ENCODE results near the gene ZNF597. TPM values are rescaled to one million over a fixed set of nuclear protein-coding genes. Genes with fewer than 3 reads are reported as not detected.
"Not testable (repeated sequence)": the region's sequence is repeated elsewhere in the genome, so short reads cannot be mapped to it uniquely, and the experiment has no call there.

Gene ZNF597
- total and polyA plus RNA-seq, 2 experiments from 2014 or later, result 0.56 to 2.1 TPM

DNA sequence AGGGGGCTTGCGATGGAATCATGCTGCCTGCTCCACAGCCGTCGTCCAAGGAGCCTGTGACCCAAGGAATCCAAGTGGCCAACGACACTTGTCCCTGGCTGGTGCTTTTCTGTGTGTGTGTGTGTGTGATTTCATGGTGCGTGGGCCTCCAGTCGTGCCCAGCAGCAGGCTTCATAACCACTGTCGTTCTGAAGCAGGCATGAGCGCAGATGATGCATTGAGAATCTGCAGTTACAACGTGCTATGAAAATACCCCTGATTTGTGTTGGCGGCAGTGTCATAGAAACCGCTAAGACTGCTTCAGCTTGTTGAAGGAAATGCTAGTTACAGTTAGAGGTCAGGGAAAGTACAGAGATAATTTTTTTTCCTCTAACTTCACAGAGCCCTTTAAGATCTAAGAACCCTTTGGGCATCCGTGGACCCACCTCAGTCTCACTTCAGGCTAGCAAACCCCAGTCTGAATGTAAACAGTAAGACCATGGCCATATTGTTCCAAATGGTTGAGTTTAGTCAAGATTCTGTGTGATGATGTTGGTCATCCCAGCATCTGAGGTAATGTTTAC is 36.4 kb upstream of the ZNF597 start:
- no peak overlapping the region for H3K4me3 ChIP-seq
- TF ChIP-seq, protein P1, sequence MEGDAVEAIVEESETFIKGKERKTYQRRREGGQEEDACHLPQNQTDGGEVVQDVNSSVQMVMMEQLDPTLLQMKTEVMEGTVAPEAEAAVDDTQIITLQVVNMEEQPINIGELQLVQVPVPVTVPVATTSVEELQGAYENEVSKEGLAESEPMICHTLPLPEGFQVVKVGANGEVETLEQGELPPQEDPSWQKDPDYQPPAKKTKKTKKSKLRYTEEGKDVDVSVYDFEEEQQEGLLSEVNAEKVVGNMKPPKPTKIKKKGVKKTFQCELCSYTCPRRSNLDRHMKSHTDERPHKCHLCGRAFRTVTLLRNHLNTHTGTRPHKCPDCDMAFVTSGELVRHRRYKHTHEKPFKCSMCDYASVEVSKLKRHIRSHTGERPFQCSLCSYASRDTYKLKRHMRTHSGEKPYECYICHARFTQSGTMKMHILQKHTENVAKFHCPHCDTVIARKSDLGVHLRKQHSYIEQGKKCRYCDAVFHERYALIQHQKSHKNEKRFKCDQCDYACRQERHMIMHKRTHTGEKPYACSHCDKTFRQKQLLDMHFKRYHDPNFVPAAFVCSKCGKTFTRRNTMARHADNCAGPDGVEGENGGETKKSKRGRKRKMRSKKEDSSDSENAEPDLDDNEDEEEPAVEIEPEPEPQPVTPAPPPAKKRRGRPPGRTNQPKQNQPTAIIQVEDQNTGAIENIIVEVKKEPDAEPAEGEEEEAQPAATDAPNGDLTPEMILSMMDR (IDR thresholded peaks at IDR 0.05; ENCODE audit: low read depth, low read length), result no peak
- H3K27ac ChIP-seq, result no peak overlapping the region
- no peak for DNase-seq (ENCODE audit: low read depth in 1 of 2, low spot score in 1 of 2)
- H3K9me3 ChIP-seq (ENCODE audit: low read depth), result no peaks in the 10 kb centered on the region
- H3K4me1 ChIP-seq (ENCODE audit: low read depth), result peaks cover 29% of the 10 kb centered on the region
- no peaks in the 10 kb centered on the region for H3K27me3 ChIP-seq
- peaks cover 12% of the 10 kb centered on the region for H3K36me3 ChIP-seq

DNA sequence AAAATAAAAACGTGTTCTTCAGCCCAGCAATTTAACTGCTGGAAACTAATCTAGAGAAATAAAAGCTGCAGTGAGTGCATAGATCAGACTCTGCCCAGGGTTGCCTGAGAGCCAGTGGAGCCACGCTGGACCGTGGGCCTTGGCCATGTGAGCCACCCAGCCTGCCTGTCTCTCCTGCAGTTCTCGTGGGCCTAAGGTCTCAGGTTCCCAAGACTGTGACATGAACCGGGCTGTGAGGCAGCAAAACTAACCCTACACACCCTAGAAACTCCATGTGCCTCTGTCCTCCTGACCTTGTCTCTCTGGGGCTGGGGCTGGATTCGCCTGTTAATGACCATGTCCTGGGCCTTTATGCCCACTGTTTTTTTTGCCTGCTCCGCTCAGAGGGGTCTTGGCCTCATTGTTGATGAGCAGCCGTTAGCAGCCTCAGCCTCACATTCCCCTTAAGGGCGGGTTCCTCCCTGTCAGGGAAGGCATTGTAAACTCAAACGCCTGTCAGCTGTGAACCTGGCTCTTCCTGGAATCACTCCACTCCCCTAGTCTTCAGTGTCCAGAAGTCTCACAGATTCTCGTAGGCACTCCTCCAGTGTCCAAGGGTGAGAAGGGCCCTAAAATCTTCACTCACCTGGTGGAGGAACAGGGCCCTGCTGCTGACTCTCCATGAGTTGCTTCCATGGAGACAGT is 35.1 kb upstream of the ZNF597 start:
- H3K4me3 ChIP-seq, result no peak overlapping the region
- TF ChIP-seq, protein P1 (IDR thresholded peaks at IDR 0.05; ENCODE audit: low read depth, low read length), result no peak
- no peaks in the 10 kb centered on the region for H3K27me3 ChIP-seq
- H3K27ac ChIP-seq, result no peak overlapping the region
- H3K9me3 ChIP-seq (ENCODE audit: low read depth), result no peaks in the 10 kb centered on the region
- H3K4me1 ChIP-seq (ENCODE audit: low read depth), result peaks cover 40% of the 10 kb centered on the region
- DNase-seq (ENCODE audit: low read depth in 1 of 2, low spot score in 1 of 2), result no peak
- H3K36me3 ChIP-seq, result peaks cover 8% of the 10 kb centered on the region

DNA sequence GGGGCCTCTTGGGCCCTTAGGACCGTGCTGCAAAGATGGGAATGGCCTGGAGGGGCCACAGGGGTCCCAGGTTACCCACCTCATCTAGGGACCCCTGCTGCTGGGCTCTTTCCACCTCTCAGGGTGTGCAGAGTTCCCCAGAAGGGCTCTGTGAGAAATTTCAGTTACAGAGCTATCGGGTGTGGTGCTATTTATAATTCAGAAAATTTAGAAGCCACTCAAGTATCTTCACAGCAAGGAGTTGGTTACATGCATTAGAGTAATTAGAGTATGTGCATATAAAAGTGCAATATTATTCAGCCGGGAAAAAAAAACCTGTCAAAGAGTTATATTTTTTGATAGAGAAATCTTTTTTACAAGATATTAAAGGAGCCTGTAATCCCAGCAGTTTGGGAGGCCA is 33.1 kb upstream of the ZNF597 start:
- H3K4me3 ChIP-seq, result no peak overlapping the region
- H3K4me1 ChIP-seq (ENCODE audit: low read depth), result peaks cover 29% of the 10 kb centered on the region
- peaks cover 6% of the 10 kb centered on the region for H3K36me3 ChIP-seq
- DNase-seq (ENCODE audit: low read depth in 1 of 2, low spot score in 1 of 2), result no peak
- TF ChIP-seq, protein P1 (IDR thresholded peaks at IDR 0.05; ENCODE audit: low read depth, low read length), result no peak
- no peaks in the 10 kb centered on the region for H3K27me3 ChIP-seq
- H3K27ac ChIP-seq, result peak overlapping the region; percentile 60
- no peaks in the 10 kb centered on the region for H3K9me3 ChIP-seq (ENCODE audit: low read depth)

DNA sequence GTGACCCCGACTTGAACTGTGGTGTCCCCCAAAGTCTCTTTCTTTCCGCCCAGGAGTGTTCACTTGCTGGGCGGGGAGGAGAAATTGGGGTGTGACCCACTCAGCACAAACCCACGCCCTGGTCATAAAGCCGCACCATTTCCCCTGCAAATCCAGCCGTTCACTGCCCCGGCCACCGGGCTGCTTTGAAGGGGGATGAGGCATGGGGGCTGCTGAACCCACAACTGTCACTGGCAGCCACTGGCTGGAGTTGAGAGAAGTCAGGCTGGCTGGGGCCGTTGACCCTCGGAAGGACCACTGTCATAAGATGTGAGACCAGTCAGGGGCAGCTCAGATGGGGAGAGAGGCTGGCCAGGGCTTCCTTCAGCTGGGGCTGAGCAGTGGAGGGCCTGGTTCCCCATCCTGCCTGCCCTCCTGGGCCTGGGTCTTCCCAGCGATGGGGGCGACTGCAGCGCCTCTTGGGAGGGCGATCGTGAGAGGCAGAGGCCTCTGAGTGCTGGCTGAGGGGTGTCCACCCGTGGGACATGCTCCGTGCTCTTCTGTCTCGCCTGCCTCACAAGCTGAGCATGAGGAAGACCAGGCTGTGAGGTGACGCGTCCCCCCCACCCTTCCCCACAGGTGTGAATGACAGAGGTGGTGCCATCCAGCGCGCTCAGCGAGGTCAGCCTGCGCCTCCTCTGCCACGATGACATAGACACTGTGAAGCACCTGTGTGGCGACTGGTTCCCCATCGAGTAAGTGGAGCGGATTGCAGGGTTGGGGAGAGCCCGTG is 32.5 kb upstream of the ZNF597 start:
- Histone ChIP-seq H3K27ac (peak overlapping the region; percentile 60), H3K27me3 (no peaks in the 10 kb centered on the region), H3K36me3 (peaks cover 6% of the 10 kb centered on the region), H3K9me3 (ENCODE audit: low read depth) (no peaks in the 10 kb centered on the region), H3K4me1 (ENCODE audit: low read depth) (peaks cover 24% of the 10 kb centered on the region), H3K4me3 (no peak overlapping the region)
- no peak for DNase-seq (ENCODE audit: low read depth in 1 of 2, low spot score in 1 of 2)
- TF ChIP-seq, protein P1 (IDR thresholded peaks at IDR 0.05; ENCODE audit: low read depth, low read length), result no peak

DNA sequence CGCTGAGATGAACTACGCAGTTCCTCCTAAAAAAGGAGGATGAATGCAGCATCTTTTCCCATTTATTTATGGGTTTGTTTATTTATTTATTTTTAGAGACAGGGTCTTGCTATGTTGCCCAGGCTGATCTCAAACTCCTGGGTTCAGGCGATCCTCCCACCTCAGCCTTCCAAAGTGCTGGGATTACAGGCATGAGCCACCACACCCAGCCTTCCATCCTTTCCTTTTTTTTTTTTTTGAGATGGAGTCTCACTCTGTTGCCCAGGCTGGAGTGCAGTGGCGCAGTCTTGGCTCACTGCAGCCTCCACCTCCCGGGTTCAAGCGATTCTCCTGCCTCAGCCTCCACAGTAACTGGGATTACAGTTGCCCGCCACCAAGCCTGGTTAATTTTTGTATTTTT is 31.6 kb upstream of the ZNF597 start:
- H3K4me3 ChIP-seq; H3K36me3 ChIP-seq; H3K27me3 ChIP-seq; H3K9me3 ChIP-seq (ENCODE audit: low read depth); DNase-seq (ENCODE audit: low read depth in 1 of 2, low spot score in 1 of 2): not testable (repeated sequence)
- Histone ChIP-seq H3K4me1 (ENCODE audit: low read depth) (peaks cover 20% of the 10 kb centered on the region), H3K27ac (peak overlapping the region; percentile 63)

Measured in cardiac muscle cell (in vitro differentiated cells and primary cell).